Panc1 (cell line): ENCODE results near the gene STARD13. TPM values are rescaled to one million over a fixed set of nuclear protein-coding genes. Genes with fewer than 3 reads are reported as not detected.

Experiments used
- ATAC-seq: fragments of 200-7000 bp; cut with Tn5 transposase; 2 replicates; pipeline ENCODE4 v1.9.1; 2020; ENCODE audit warnings: mild to moderate bottlenecking, moderate library complexity
- BruUV-seq: library from RNA; stranded (reverse); fragments of 400-500 nt; replicated peaks from 2 replicates; lab custom pipeline; 2021; lab: Mats Ljungman, UMichigan
- CTCF ChIA-PET: fragments of 300-600 bp; sonication (Branson Sonifier 250); formaldehyde crosslinking; loops from one replicate; lab custom pipeline; 2022; ENCODE audit warnings: antibody characterized with exemption; lab: Charles Lee
- POLR2A ChIA-PET: fragments of 300-600 bp; sonication (Branson Sonifier 250); formaldehyde crosslinking; loops from one replicate; lab custom pipeline; 2022; ENCODE audit warnings: antibody characterized with exemption; lab: Charles Lee
- DNase-seq: peaks from one replicate; pipeline ENCODE4 v3.0.0-alpha.2; 2010; ENCODE audit warnings: low read depth, low spot score
- H3K27ac ChIP-seq: 2 replicates; pipeline ENCODE4 v1.5.1; 2011; ENCODE audit warnings: mild to moderate bottlenecking, low read length, inconsistent platforms
- H3K27me3 ChIP-seq: fragments of 200-500 bp; sonication (Bioruptor generic); 2 replicates; pipeline ENCODE4 v1.6.0; 2014; ENCODE audit warnings: low read length, inconsistent platforms; ENCODE audit not compliant: control insufficient read depth, insufficient read depth
- H3K36me3 ChIP-seq: fragments of 200-500 bp; sonication (Bioruptor generic); 2 replicates; pipeline ENCODE4 v1.5.1; 2014; ENCODE audit warnings: inconsistent platforms, mild to moderate bottlenecking, low read length, moderate library complexity; ENCODE audit not compliant: control insufficient read depth, insufficient read depth
- H3K4me1 ChIP-seq: 2 replicates; pipeline ENCODE4 v1.5.1; 2011; ENCODE audit warnings: inconsistent platforms, mild to moderate bottlenecking, low read length, moderate library complexity; ENCODE audit not compliant: control insufficient read depth, insufficient read depth
- H3K4me3 ChIP-seq, 2 experiments: 2 replicates each; pipeline ENCODE4 v1.5.1; 2011 to 2012; ENCODE audit warnings: low read depth in 2 of 2, low read length in 2 of 2, mild to moderate bottlenecking in 2 of 2, inconsistent platforms in 1 of 2, moderate library complexity in 1 of 2
- H3K9me3 ChIP-seq: fragments of 200-500 bp; sonication (Bioruptor generic); 2 replicates; pipeline ENCODE4 v1.5.1; 2014; ENCODE audit warnings: low read depth, mild to moderate bottlenecking, inconsistent platforms, low read length, moderate library complexity; ENCODE audit not compliant: control insufficient read depth, insufficient read depth
- POLR2AphosphoS5 ChIP-seq: IDR thresholded peaks from 2 replicates; pipeline ENCODE4 v1.6.1; 2012; ENCODE audit warnings: mild to moderate bottlenecking, low read depth, low read length, moderate library complexity
- SIN3A ChIP-seq: IDR thresholded peaks from 2 replicates; pipeline ENCODE4 v1.6.1; 2012; ENCODE audit warnings: low read depth, mild to moderate bottlenecking, low read length, moderate library complexity, borderline replicate concordance; ENCODE audit not compliant: insufficient read depth
- TCF7L2 ChIP-seq: IDR thresholded peaks from 2 replicates; pipeline ENCODE4 v1.6.1; 2011; ENCODE audit warnings: mild to moderate bottlenecking, low read depth, low read length, inconsistent platforms
- in situ Hi-C: cut with HindIII; loops from 2 replicates; pipeline ENCODE4 v1.10.0; 2016; ENCODE audit warnings: low sequenced_read_pairs, low pct_unique_long_range_greater_than_20kb
- intact Hi-C: fragments of 100-400 bp; cut with micrococcal nuclease; formaldehyde crosslinking; loops from one replicate; pipeline ENCODE4 v1.10.0; 2022; ENCODE audit not compliant: unreplicated experiment
- total RNA-seq: library from RNA; stranded (reverse); gene quantifications from one replicate; pipeline ENCODE4 v1.2.1, GENCODE V29; 2021; ENCODE audit not compliant: unreplicated experiment
- TF ChIP-seq, protein P1 (sequence below), 2 experiments: IDR thresholded peaks; 2 replicates each; pipeline ENCODE4 v1.6.1; 2011 to 2012; ENCODE audit warnings: low read depth in 2 of 2, control low read depth in 1 of 2, low read length in 1 of 2, mild to moderate bottlenecking in 1 of 2, moderate library complexity in 1 of 2; ENCODE audit not compliant: insufficient read depth in 1 of 2
- TF ChIP-seq, protein P2 (sequence below): fragments of 450-650 bp; IDR thresholded peaks from 2 replicates; pipeline ENCODE4 v1.5.1; 2017; ENCODE audit warnings: mild to moderate bottlenecking

STARD13 gene
- total RNA-seq, 1 experiment from 2014 or later = 6.5 TPM

DNA sequence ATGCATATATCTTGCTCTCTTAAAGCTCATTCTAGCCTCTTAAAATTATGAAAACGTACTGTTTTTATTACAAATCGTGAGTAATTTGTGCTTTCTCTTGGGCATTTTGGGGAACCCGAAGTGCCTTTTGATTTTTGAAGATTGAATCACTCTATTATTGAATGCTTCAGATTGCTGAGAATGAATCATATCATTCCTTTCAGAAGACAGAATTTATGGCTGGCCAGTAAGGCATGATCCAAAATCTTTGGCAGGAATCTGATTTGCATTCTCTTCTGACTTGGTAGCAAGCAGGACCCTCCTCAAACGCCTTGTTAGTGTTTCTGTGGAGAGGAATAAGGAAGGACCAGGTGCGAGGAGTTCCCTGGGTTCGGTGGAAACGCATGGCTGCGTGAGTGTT lies 49.5 kb downstream of the STARD13 start:
- H3K27ac ChIP-seq = no peak overlapping the region
- in situ Hi-C loops (no loop called here), intact Hi-C loops (no loop called here)
- DNase-seq = no peak
- ATAC-seq = no peak
- TF ChIP-seq TCF7L2 = no peak
- TF ChIP-seq SIN3A = no peak
- no peak for TF ChIP-seq POLR2AphosphoS5
- TF ChIP-seq, protein P1, sequence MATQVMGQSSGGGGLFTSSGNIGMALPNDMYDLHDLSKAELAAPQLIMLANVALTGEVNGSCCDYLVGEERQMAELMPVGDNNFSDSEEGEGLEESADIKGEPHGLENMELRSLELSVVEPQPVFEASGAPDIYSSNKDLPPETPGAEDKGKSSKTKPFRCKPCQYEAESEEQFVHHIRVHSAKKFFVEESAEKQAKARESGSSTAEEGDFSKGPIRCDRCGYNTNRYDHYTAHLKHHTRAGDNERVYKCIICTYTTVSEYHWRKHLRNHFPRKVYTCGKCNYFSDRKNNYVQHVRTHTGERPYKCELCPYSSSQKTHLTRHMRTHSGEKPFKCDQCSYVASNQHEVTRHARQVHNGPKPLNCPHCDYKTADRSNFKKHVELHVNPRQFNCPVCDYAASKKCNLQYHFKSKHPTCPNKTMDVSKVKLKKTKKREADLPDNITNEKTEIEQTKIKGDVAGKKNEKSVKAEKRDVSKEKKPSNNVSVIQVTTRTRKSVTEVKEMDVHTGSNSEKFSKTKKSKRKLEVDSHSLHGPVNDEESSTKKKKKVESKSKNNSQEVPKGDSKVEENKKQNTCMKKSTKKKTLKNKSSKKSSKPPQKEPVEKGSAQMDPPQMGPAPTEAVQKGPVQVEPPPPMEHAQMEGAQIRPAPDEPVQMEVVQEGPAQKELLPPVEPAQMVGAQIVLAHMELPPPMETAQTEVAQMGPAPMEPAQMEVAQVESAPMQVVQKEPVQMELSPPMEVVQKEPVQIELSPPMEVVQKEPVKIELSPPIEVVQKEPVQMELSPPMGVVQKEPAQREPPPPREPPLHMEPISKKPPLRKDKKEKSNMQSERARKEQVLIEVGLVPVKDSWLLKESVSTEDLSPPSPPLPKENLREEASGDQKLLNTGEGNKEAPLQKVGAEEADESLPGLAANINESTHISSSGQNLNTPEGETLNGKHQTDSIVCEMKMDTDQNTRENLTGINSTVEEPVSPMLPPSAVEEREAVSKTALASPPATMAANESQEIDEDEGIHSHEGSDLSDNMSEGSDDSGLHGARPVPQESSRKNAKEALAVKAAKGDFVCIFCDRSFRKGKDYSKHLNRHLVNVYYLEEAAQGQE (IDR thresholded peaks at IDR 0.05; ENCODE audit: insufficient read depth in 1 of 2, low read depth in 2 of 2, low read length in 1 of 2) = no peak
- TF ChIP-seq, protein P2, sequence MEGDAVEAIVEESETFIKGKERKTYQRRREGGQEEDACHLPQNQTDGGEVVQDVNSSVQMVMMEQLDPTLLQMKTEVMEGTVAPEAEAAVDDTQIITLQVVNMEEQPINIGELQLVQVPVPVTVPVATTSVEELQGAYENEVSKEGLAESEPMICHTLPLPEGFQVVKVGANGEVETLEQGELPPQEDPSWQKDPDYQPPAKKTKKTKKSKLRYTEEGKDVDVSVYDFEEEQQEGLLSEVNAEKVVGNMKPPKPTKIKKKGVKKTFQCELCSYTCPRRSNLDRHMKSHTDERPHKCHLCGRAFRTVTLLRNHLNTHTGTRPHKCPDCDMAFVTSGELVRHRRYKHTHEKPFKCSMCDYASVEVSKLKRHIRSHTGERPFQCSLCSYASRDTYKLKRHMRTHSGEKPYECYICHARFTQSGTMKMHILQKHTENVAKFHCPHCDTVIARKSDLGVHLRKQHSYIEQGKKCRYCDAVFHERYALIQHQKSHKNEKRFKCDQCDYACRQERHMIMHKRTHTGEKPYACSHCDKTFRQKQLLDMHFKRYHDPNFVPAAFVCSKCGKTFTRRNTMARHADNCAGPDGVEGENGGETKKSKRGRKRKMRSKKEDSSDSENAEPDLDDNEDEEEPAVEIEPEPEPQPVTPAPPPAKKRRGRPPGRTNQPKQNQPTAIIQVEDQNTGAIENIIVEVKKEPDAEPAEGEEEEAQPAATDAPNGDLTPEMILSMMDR = no peak
- CTCF ChIA-PET = no interaction called here
- H3K4me1 ChIP-seq = no peaks in the 10 kb centered on the region; the same call in 1 of the 2 replicates
- no TSS peak for BruUV-seq
- no peaks in the 10 kb centered on the region for H3K36me3 ChIP-seq
- no peaks in the 10 kb centered on the region for H3K27me3 ChIP-seq
- no peak overlapping the region for H3K4me3 ChIP-seq
- H3K9me3 ChIP-seq = no peaks in the 10 kb centered on the region; the same call in 1 of the 2 replicates
- POLR2A ChIA-PET = no interaction called here

DNA sequence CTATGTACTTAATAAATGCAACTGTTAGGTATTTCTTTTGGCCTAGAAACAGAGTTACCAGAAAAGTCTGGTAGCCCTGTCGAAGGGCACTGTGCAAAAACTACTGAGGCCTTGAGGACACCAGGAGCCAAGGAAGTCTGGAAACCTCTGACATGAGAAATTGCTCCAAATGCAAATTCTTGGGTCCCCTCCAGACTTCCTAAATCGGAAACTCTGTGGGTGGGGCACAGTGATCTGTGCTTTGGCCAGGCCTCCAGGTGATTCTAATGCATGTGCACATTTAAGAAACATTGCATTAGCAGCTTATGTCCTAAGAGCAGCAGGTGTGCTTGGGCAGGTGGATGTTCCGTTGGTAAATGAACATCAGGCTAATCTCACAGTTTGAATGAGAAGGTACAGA lies 50.0 kb downstream of the STARD13 start:
- Histone ChIP-seq H3K9me3 (no peaks in the 10 kb centered on the region; the same call in 1 of the 2 replicates), H3K27ac (no peak overlapping the region), H3K4me1 (no peaks in the 10 kb centered on the region; the same call in 1 of the 2 replicates), H3K4me3 (no peak overlapping the region), H3K36me3 (no peaks in the 10 kb centered on the region), H3K27me3 (no peaks in the 10 kb centered on the region)
- in situ Hi-C loops = no loop called here
- CTCF ChIA-PET = no interaction called here
- ATAC-seq (no peak), DNase-seq (no peak)
- BruUV-seq = no TSS peak
- TF ChIP-seq SIN3A = no peak
- TF ChIP-seq, protein P2 = no peak
- TF ChIP-seq POLR2AphosphoS5 = no peak
- TF ChIP-seq, protein P1 (IDR thresholded peaks at IDR 0.05; ENCODE audit: insufficient read depth in 1 of 2, low read depth in 2 of 2, low read length in 1 of 2) = no peak
- no peak for TF ChIP-seq TCF7L2
- POLR2A ChIA-PET = no interaction called here
- intact Hi-C loops = no loop called here
